HCEC 1CT (cell line): ENCODE measurements around the gene MYO1E.

Experiments used
- DNase-seq: peaks from one replicate; pipeline ENCODE4 v3.0.0-alpha.2; 2017

MYO1E gene

DNA sequence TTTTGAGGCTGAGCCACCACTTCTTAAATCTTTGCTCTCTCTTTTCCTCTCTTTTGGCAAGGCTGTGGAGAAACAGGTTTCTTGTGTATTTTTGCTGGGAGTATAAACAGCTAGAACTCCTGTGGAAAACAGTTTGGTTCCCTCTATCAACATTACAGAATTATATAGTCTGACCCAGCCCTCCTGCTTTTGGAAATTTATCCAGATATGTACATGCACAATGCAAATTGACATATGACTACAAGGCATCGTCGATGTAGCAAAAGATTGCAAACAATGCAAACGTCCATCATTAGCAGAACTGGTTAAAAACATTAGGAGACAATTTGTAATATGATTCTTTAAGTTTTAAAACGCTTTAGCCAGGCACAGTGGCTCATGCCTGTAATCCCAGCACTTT lies 12.5 kb upstream of the MYO1E start:
- no peak for DNase-seq

- no peak for DNase-seq
These were observed 11.8 kb upstream of the MYO1E start for GRCh38 chr15:59384507-59384906.

DNA sequence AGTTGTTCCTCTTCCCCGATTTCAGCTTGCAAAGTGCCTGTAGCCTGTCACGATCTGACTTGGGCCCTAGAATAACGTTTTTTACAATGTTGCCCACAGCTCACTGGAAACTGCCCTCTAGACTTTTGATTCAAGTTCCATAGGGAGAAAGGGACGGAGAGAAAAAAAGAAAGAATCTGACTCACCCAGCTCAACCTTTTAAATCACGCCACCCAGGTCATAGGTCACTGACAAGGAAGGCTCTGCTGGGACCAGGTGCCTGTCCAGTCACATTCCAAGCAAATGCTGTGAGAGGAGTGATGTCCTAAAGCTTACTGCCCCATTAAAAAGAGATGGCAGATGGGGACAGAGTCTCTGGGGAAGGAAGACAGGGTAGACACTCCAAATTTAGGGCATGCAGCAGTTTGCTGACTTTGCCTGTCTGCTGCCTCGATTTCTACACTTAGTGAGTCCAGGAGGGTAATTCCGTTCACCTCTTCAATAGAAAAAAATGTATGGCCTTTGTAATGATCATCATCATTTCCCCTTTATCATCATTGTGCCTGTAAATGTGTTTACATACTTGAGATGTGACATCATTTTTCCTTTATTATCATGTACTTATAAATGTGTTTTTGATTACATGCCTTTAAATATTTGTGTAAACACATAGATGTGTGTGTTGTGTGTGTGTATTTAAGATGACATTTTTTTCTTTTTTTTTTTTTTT lies 8.4 kb upstream of the MYO1E start:
- DNase-seq = peak; percentile 60

DNA sequence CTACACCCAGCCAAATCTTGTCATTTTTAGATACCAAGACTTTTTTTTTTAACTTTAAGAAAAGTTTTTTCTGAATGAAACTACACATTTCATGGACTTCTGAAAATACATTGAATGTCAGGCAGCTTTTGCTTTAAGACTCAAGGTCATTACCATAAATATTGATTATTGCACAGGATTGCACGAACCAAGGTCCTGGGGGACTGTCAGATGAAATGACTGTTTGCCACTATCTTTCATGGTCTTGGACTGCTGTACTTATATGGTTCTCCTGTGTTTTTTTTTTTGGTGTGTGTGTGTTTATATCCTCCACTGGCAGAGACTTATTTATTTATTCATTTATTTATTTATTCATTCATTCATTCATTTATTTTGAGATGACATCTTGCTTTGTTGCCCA lies 6.9 kb upstream of the MYO1E start:
- DNase-seq = no peak

DNA sequence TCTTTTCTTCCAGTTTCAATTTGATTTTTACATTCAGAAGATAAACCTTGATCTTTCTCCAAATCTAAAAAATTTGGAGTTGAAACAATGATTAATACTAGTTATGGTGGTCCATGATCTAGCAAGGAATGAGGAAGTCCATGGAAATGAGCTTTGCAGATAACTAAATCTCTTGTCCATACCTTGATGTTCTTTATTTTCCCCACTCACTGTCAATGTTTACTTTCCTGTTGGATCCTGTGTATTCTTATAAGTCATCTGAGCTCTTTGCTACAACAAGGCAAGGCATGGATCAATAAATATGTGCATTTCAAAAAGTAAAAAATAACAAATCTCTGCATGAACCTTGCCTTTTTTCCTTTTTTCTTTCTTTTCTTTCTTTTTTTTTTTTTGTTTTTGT lies 6.2 kb upstream of the MYO1E start:
- DNase-seq = no peak

GRCh38 chr15:59377924-59378323 lies 5.3 kb upstream of the MYO1E start:
- no peak for DNase-seq

DNA sequence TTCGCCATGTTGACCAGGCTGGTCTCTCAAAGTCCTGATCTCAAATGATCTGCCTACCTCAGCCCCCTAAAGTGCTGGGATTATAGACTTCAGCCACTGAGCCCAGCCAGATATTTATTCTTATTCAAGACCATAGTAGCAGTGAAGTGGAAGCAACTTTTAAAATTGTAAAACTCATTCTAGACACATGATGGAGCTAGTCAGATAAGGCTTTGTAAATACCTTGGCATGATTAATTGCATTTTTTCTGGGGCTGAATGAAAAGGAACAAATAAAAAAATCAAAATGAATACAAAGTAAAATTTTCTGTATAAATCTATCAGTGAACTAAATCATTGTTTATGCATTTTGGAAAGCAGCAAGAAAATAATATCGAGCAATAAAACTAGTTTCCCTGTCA lies 4.1 kb upstream of the MYO1E start:
- DNase-seq = peak; percentile 47

GRCh38 chr15:59373215-59373614 lies 544 bp upstream of the MYO1E start:
- DNase-seq = no peak

GRCh38 chr15:59371458-59372351 lies 966 bp downstream of the MYO1E start:
- no peak for DNase-seq

DNA sequence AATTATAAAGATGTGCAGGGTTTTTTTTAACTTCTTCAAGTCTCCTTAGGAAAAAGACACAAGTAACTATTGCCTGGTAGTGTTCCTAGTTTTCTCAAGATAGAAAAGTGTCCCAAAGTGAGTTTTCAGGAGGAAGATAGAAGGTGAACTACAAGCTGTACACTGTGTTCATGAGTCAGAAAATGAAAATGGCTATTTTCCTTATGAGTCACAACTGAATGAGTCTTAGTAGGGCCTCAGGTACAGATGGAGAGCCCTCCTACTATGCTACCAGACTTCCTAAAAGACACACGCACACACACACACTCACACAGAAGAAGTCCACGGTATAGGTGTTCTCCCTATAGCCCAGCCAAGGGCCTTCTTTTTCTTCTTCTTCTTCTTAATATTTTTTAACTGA lies 3.1 kb downstream of the MYO1E start:
- peak; percentile 37 for DNase-seq

DNA sequence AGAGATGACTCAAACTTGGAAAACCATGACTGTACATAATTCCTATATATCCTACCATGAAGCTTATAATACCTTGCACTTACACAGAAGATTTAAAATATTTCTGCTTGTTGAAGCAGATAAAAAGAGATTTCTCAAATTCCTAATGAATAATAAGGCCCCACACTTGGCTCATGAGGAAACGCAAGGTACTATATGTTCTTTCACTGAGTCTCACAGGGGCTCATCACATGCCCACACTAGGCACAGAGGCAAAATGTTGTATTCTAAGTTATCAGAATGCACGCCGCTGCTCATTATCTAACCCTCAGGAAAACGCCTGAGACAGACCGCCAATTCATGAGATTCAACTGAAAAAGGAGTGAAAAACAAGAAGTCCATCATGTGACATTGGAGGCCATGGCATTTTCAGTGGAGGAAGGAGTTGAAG lies 5.6 kb downstream of the MYO1E start:
- peak; percentile 39 for DNase-seq

DNA sequence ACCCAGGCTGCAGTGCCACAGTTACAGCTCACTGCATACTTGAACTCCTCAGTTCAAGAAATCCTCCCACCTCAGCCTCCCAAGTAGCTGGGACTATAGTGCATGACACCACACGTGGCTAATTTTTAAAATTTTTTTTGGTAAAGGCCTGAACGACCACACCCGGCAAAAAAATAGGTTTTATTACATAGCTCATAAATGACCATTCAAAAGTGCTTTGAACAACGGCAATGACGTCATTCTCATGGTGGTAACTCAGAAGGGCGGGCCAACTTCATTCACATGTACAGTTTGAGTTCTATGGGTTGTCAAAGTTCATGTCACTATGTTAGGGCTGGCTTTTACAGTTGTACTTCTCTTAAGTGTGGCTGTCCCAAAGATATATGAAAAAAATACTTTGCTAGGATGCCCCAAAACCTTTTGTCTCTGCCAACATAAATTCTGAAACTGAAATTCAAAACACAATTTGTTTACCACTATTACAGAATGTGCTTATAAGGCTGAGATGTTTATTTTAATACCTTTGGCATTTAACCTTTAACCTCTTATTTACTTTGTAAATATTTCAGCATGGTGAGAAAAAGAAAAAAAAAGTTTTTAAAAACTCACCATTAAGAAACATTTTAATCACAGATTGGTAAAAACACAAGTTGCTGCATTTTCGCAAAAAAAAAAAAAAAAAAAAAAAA lies 6.2 kb downstream of the MYO1E start:
- DNase-seq = no peak

GRCh38 chr15:59364248-59364647 lies 8.4 kb downstream of the MYO1E start:
- peak; percentile 61 for DNase-seq

GRCh38 chr15:59362331-59362730 lies 10.3 kb downstream of the MYO1E start:
- no peak for DNase-seq

GRCh38 chr15:59360896-59361295 lies 11.8 kb downstream of the MYO1E start:
- DNase-seq = no peak

DNA sequence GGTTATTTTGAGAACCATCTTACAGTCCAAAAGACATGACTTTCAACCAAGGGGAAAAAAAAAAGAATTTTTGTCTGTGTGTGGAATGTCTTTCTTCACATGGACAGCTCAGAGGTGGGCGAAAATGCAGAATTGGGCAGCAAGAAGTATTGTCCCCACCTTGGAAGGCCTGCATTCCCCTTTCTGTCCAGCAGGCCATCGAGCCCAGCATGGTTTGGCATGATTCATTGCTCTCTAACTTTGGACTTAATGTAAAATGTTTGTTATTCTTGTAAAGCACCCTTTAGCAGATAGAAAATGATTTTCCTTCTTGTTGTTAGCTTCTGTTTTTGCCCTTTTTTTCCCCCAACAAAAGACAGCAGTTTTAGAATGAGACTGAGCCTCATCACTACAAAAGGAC lies 12.4 kb downstream of the MYO1E start:
- DNase-seq = no peak

DNA sequence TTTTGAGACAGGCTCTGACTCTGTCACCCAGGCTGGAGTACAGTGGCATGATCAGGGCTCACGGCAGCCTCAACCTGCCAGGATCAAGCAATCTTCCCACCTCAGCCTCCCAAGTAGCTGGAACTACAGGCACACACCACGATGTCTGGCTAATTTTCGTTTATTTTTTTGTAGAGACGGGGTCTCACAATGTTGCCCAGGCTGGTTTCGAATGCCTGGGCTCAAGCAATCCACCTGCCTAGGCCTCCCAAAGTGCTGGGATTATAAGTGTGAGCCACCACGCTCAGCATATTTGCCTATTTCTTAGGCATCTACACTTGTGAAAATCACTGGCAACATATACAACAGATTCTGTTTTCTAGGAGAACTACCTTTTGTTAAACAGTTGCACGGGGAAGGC lies 16.9 kb downstream of the MYO1E start:
- DNase-seq = no peak

DNA sequence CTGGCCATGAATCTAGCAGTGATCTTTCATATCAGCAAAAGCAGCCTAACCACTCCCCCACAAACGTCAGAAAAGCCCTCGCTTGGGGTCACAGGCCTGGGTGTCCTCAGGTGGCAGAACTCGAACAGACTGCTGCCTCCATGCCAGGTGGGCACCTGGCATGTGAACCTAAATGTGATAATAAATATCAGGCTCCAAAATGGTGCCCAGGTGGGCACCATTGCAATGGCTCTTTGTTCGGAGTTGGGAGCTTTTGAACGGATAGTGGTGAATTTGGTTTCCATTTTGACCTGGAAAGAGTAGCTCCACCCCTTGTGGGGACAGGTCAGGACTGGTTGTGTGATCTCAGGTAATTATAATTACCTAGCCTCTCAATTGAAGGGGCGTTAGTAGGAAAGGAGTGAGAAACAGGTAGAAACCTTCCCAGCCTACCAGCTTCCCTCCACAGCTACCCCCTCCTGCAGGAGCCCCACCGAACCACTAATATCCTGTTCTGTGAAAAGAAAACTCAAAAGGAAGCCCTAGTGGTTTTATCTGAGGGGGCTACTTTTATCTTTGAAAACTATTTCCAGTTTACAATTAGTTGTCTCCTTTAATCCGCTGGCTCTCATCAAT lies 18.1 kb downstream of the MYO1E start:
- DNase-seq = no peak

DNA sequence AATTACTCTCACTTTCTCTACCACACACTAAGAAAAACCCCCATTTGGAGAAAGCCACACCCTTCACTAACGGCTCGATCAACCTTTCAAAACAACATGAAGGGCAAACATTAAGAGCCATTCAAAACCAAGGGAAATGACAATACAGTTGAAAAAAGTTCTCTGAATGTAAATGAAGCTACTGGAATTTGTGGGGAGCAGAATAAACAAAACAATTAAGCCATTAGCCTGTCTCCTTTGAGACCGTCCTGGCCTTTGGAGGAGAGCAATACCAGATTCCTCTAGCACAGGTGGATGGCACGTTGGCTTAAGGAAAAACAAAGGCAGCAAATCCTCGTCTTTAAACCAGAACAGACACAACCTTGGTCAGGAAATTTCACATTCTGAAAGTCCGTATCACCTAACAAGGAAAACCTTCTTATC lies 18.7 kb downstream of the MYO1E start:
- no peak for DNase-seq

DNA sequence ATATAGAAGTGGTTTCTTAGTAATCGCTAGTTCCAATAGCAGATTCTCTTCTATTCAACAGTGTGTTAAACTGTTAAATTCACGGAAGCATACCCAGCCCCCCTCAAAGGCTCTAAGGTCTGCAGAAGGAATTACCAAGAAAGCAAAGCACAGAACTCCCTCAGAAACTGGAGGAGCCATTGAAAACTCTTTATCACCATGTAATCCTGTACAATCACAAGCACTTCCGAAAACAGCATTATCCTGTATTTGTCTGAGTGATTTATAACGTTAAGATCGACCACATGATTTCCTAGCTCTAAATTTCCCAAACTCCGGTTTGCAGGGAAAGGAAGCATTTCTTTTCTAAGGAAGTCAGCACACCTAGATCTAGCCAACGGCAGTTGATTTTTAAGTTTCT lies 20.0 kb downstream of the MYO1E start:
- DNase-seq = no peak

- no peak for DNase-seq
These were observed 20.5 kb downstream of the MYO1E start for GRCh38 chr15:59352189-59352588.

- DNase-seq = no peak
These were observed 22.3 kb downstream of the MYO1E start for GRCh38 chr15:59350421-59350732.

GRCh38 chr15:59349680-59350420 lies 22.8 kb downstream of the MYO1E start:
- DNase-seq = peak; percentile 92
